Measurements from ENCODE around the gene C2CD3.

C2CD3 gene

GRCh38 chr11:74020539-74020938 lies 150.3 kb downstream of the C2CD3 start:
- no peak for DNase-seq (ENCODE audit: low read depth in 2 of 2)

GRCh38 chr11:74019860-74020259 lies 150.9 kb downstream of the C2CD3 start:
- peak; percentile 40 to 50 for DNase-seq (ENCODE audit: low read depth in 2 of 2)

- no peak for DNase-seq (ENCODE audit: low read depth in 2 of 2)
Measured at GRCh38 chr11:74019104-74019738, 151.6 kb downstream of the C2CD3 start.

- no peak for DNase-seq (ENCODE audit: low read depth in 2 of 2)
Measured at GRCh38 chr11:74018331-74019005, 152.3 kb downstream of the C2CD3 start.

- DNase-seq (ENCODE audit: low read depth in 2 of 2), result no peak
Measured at GRCh38 chr11:74017631-74018030, 153.2 kb downstream of the C2CD3 start.

- no peak for DNase-seq (ENCODE audit: low read depth in 2 of 2)
Measured at GRCh38 chr11:74015919-74016684, 154.7 kb downstream of the C2CD3 start.

GRCh38 chr11:74014880-74015279 lies 155.9 kb downstream of the C2CD3 start:
- no peak for DNase-seq (ENCODE audit: low read depth in 2 of 2)

- DNase-seq (ENCODE audit: low read depth in 2 of 2), result no peak
Measured at GRCh38 chr11:74013141-74013540, 157.7 kb downstream of the C2CD3 start.

GRCh38 chr11:74012074-74012809 lies 158.6 kb downstream of the C2CD3 start:
- no peak for DNase-seq (ENCODE audit: low read depth in 2 of 2)

- DNase-seq (ENCODE audit: low read depth in 2 of 2), result peak; percentile 26 to 27
Measured at GRCh38 chr11:74011360-74012073, 159.3 kb downstream of the C2CD3 start.

- DNase-seq (ENCODE audit: low read depth in 2 of 2), result no peak
Measured at GRCh38 chr11:74010306-74011300, 160.2 kb downstream of the C2CD3 start.

- no peak for DNase-seq (ENCODE audit: low read depth in 2 of 2)
Measured at GRCh38 chr11:74009675-74010305, 161.0 kb downstream of the C2CD3 start.

GRCh38 chr11:74009230-74009547 lies 161.6 kb downstream of the C2CD3 start:
- DNase-seq (ENCODE audit: low read depth in 2 of 2), result no peak

GRCh38 chr11:74008373-74009229 lies 162.2 kb downstream of the C2CD3 start, which contains the start of gene UCP3:
Gene UCP3, minus strand, starts transcription at chr11:74009085. Its CDS starts 2,043 bp downstream, at chr11:74007042.
- DNase-seq (ENCODE audit: low read depth in 2 of 2), result no peak

GRCh38 chr11:74007691-74008372 lies 163.0 kb downstream of the C2CD3 start:
- DNase-seq (ENCODE audit: low read depth in 2 of 2), result no peak

GRCh38 chr11:74006743-74007304 lies 164.0 kb downstream of the C2CD3 start:
- no peak for DNase-seq (ENCODE audit: low read depth in 2 of 2)

GRCh38 chr11:74005721-74006517 lies 164.9 kb downstream of the C2CD3 start:
- no peak for DNase-seq (ENCODE audit: low read depth in 2 of 2)
